BLaER1 treated with 17β-estradiol and CSF1 and Interleukin-3, amounts not matched to agents 10 nM and 100 nM (cell line): ENCODE results near the gene PCDHGC5.
A peak's percentile ranks its signal among the peaks of the same experiment; 100 is the strongest.

Source experiments
- H3K27ac ChIP-seq, 11 experiments: shearing (Covaris generic); formaldehyde crosslinking; 2 replicates each; pipeline ENCODE4 v1.8.1; 2022
- H3K27me3 ChIP-seq, 11 experiments: shearing (Covaris generic); formaldehyde crosslinking; 2 replicates each; pipeline ENCODE4 v1.8.1; 2022
- H3K36me3 ChIP-seq, 11 experiments: shearing (Covaris generic); formaldehyde crosslinking; 2 replicates each; pipeline ENCODE4 v1.8.1; 2022
- H3K4me1 ChIP-seq, 10 experiments: shearing (Covaris generic); formaldehyde crosslinking; 2 replicates each; pipeline ENCODE4 v1.8.1; 2022
- H3K4me2 ChIP-seq, 11 experiments: shearing (Covaris generic); formaldehyde crosslinking; 2 replicates each; pipeline ENCODE4 v1.8.1; 2022
- H3K4me3 ChIP-seq, 10 experiments: shearing (Covaris generic); formaldehyde crosslinking; 2 replicates each; pipeline ENCODE4 v1.8.1; 2022
- H3K9ac ChIP-seq, 11 experiments: shearing (Covaris generic); formaldehyde crosslinking; 2 replicates each; pipeline ENCODE4 v1.8.1; 2022
- H3K9me3 ChIP-seq, 11 experiments: shearing (Covaris generic); formaldehyde crosslinking; replicated peaks in 1 of 11; 2 replicates each; pipeline ENCODE4 v1.8.1; 2022
- H4K20me1 ChIP-seq, 11 experiments: shearing (Covaris generic); formaldehyde crosslinking; 2 replicates each; pipeline ENCODE4 v1.8.1; 2022
- Cebpa-rat ChIP-seq, 11 experiments: shearing (Covaris generic); IDR thresholded peaks; 2 replicates each; pipeline ENCODE4 v1.8.1; 2022

Gene PCDHGC5

DNA sequence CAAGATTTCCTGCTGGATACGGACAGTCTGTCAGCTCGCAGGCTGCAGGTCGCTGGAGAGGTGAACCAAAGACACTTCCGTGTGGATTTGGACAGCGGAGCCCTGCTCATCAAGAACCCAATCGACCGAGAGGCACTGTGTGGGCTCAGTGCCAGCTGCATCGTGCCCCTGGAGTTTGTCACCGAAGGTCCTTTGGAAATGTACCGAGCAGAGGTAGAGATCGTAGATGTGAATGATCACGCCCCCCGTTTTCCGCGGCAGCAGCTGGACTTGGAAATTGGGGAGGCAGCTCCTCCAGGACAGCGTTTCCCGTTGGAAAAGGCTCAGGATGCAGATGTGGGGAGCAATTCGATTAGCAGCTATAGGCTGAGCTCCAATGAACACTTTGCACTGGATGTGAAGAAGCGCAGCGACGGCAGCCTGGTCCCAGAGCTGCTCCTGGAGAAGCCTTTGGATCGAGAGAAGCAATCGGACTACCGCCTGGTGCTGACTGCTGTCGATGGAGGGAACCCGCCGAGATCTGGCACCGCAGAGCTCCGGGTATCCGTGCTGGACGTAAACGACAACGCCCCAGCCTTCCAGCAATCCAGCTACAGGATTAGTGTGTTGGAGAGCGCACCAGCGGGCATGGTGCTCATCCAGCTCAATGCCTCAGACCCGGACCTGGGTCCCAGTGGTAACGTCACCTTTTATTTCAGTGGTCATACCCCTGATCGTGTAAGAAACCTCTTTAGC lies 3.4 kb upstream of the PCDHGC5 start:
- H3K27ac ChIP-seq: peak overlapping the region in 7 of 11 experiments; percentile 16 to 65 (median 44); a peak in 11 of 22 replicates
- TF ChIP-seq Cebpa-rat (IDR thresholded peaks at IDR 0.05): no peak
- peak overlapping the region; percentile 39 to 76 (median 66); a peak in 20 of 22 replicates for H3K9ac ChIP-seq
- H3K36me3 ChIP-seq: peaks cover 13 to 91% (median 53%) of the 10 kb centered on the region in 11 experiments
- H3K27me3 ChIP-seq: no peaks in the 10 kb centered on the region
- peak overlapping the region; percentile 46 to 66 (median 57) for H3K4me3 ChIP-seq
- peaks cover 0 to 14% (median 0%) of the 10 kb centered on the region in 11 experiments; a peak in 4 of 22 replicates for H3K9me3 ChIP-seq
- H3K4me1 ChIP-seq: peaks cover 87 to 100% (median 96%) of the 10 kb centered on the region in 10 experiments
- peaks cover 5 to 100% (median 87%) of the 10 kb centered on the region in 11 experiments; a peak in 17 of 22 replicates for H4K20me1 ChIP-seq
- peak overlapping the region; percentile 93 to 99 (median 97) for H3K4me2 ChIP-seq

DNA sequence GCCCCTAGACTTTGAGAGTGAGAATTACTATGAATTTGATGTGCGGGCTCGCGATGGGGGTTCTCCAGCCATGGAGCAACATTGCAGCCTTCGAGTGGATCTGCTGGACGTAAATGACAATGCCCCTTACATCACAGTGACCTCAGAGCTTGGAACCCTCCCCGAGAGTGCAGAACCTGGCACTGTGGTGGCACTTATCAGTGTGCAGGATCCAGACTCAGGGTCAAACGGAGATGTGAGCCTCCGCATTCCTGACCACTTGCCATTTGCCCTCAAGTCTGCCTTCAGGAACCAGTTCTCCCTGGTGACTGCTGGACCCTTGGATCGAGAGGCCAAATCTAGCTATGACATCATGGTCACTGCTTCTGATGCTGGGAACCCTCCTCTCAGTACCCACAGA lies 2.8 kb upstream of the PCDHGC5 start:
- no peaks in the 10 kb centered on the region for H3K27me3 ChIP-seq
- no peak overlapping the region for H3K27ac ChIP-seq
- H3K9me3 ChIP-seq: peaks cover 0 to 14% (median 0%) of the 10 kb centered on the region in 11 experiments; a peak in 4 of 22 replicates
- no peak for TF ChIP-seq Cebpa-rat (IDR thresholded peaks at IDR 0.05)
- H3K4me1 ChIP-seq: peaks cover 87 to 100% (median 96%) of the 10 kb centered on the region in 10 experiments
- peaks cover 5 to 99% (median 87%) of the 10 kb centered on the region in 11 experiments; a peak in 17 of 22 replicates for H4K20me1 ChIP-seq
- peak overlapping the region in 4 of 10 experiments; percentile 56 to 66 (median 62); a peak in 4 of 20 replicates for H3K4me3 ChIP-seq
- H3K9ac ChIP-seq: no peak overlapping the region
- peak overlapping the region; percentile 93 to 99 (median 97); a peak in 21 of 22 replicates for H3K4me2 ChIP-seq
- peaks cover 13 to 91% (median 58%) of the 10 kb centered on the region in 11 experiments for H3K36me3 ChIP-seq

DNA sequence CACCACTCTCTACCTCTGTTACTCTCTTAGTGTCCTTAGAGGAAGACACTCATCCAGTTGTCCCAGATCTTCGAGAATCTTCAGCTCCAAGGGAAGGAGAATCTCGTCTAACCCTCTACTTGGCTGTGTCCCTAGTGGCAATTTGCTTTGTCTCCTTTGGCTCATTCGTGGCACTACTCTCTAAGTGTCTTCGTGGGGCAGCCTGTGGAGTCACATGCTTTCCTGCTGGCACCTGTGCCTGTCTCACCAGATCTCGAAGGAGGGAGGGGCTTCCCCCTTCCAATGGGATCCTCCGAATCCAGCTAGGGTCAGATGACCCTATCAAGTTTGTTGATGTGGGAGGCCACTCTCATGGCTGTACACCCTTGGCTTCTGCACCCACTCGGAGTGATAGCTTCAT lies 1.8 kb upstream of the PCDHGC5 start:
- Histone ChIP-seq H3K36me3 (peaks cover 13 to 90% (median 53%) of the 10 kb centered on the region in 11 experiments), H3K4me2 (peak overlapping the region; percentile 93 to 99 (median 97); a peak in 21 of 22 replicates), H3K9ac (no peak overlapping the region), H3K27me3 (no peaks in the 10 kb centered on the region), H4K20me1 (peaks cover 5 to 88% (median 76%) of the 10 kb centered on the region in 11 experiments; a peak in 17 of 22 replicates), H3K4me1 (peaks cover 91 to 100% (median 97%) of the 10 kb centered on the region in 10 experiments), H3K4me3 (peak overlapping the region in 1 of 10 experiments; percentile 9; a peak in 1 of 20 replicates), H3K9me3 (peaks cover 0 to 14% (median 0%) of the 10 kb centered on the region in 11 experiments; a peak in 4 of 22 replicates), H3K27ac (no peak overlapping the region)
- no peak for TF ChIP-seq Cebpa-rat (IDR thresholded peaks at IDR 0.05)

DNA sequence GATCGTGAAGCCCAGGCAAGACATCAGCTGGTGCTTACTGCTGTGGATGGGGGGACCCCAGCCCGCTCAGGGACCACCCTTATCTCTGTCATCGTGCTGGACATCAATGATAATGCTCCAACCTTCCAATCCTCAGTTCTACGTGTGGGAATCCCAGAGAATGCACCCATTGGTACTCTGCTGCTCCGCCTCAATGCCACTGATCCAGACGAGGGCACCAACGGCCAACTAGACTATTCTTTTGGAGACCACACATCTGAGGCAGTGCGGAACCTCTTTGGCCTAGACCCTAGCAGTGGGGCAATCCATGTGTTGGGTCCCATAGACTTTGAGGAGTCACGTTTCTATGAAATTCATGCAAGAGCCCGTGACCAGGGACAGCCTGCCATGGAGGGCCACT lies 960 bp downstream of the PCDHGC5 start:
- peaks cover 0 to 14% (median 0%) of the 10 kb centered on the region in 11 experiments; a peak in 4 of 22 replicates for H3K9me3 ChIP-seq
- peaks cover 98 to 100% (median 100%) of the 10 kb centered on the region in 10 experiments for H3K4me1 ChIP-seq
- H3K27me3 ChIP-seq: no peaks in the 10 kb centered on the region
- peak overlapping the region in 3 of 11 experiments; percentile 1 to 9 (median 2); a peak in 1 of 22 replicates for H3K27ac ChIP-seq
- peaks cover 4 to 63% (median 50%) of the 10 kb centered on the region in 11 experiments; a peak in 17 of 22 replicates for H4K20me1 ChIP-seq
- H3K4me3 ChIP-seq: peak overlapping the region in 4 of 10 experiments; percentile 63 to 77 (median 66); a peak in 7 of 20 replicates
- peak overlapping the region; percentile 93 to 99 (median 97) for H3K4me2 ChIP-seq
- peak overlapping the region in 3 of 11 experiments; percentile 17 to 88 (median 37); a peak in 4 of 22 replicates for H3K9ac ChIP-seq
- no peak for TF ChIP-seq Cebpa-rat (IDR thresholded peaks at IDR 0.05)
- peaks cover 13 to 73% (median 53%) of the 10 kb centered on the region in 11 experiments for H3K36me3 ChIP-seq

DNA sequence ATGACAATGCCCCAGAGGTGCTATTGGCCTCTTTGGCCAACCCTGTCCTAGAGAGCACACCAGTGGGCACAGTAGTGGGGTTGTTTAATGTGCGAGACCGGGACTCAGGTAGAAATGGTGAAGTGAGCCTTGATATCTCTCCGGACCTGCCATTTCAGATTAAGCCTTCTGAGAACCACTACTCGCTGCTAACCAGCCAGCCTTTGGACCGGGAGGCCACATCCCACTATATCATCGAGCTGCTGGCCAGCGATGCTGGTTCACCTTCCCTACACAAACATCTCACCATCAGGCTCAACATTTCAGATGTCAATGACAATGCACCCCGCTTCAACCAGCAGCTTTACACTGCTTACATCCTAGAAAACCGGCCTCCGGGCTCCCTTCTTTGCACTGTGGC lies 1.4 kb downstream of the PCDHGC5 start:
- TF ChIP-seq Cebpa-rat (IDR thresholded peaks at IDR 0.05): no peak
- H4K20me1 ChIP-seq: peaks cover 3 to 59% (median 46%) of the 10 kb centered on the region in 11 experiments; a peak in 17 of 22 replicates
- H3K4me1 ChIP-seq: peaks cover 98 to 100% (median 100%) of the 10 kb centered on the region in 10 experiments
- peaks cover 13 to 68% (median 51%) of the 10 kb centered on the region in 11 experiments for H3K36me3 ChIP-seq
- H3K27ac ChIP-seq: peak overlapping the region in 2 of 11 experiments; percentile 91 to 94; a peak in 2 of 22 replicates
- H3K9ac ChIP-seq: peak overlapping the region in 3 of 11 experiments; percentile 86 to 88 (median 88); a peak in 5 of 22 replicates
- peak overlapping the region; percentile 93 to 99 (median 97) for H3K4me2 ChIP-seq
- no peaks in the 10 kb centered on the region for H3K27me3 ChIP-seq
- peaks cover 0 to 14% (median 0%) of the 10 kb centered on the region in 11 experiments; a peak in 4 of 22 replicates for H3K9me3 ChIP-seq
- peak overlapping the region in 6 of 10 experiments; percentile 62 to 77 (median 64); a peak in 9 of 20 replicates for H3K4me3 ChIP-seq

DNA sequence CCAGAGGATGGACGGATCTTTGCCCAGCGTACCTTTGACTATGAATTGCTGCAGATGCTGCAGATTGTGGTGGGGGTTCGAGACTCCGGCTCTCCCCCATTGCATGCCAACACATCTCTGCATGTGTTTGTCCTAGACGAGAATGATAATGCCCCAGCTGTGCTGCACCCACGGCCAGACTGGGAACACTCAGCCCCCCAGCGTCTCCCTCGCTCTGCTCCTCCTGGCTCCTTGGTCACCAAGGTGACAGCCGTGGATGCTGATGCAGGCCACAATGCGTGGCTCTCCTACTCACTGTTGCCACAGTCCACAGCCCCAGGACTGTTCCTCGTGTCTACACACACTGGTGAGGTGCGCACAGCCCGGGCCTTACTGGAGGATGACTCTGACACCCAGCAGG lies 1.9 kb downstream of the PCDHGC5 start:
- Histone ChIP-seq H3K4me2 (peak overlapping the region; percentile 93 to 99 (median 97)), H3K9ac (peak overlapping the region in 10 of 11 experiments; percentile 82 to 90 (median 86); a peak in 20 of 22 replicates), H3K4me3 (peak overlapping the region; percentile 52 to 77 (median 62); a peak in 18 of 20 replicates), H3K27ac (peak overlapping the region in 9 of 11 experiments; percentile 88 to 97 (median 94); a peak in 18 of 22 replicates), H3K27me3 (no peaks in the 10 kb centered on the region), H3K4me1 (peaks cover 98 to 100% (median 100%) of the 10 kb centered on the region in 10 experiments), H4K20me1 (peaks cover 0 to 54% (median 41%) of the 10 kb centered on the region in 11 experiments; a peak in 17 of 22 replicates), H3K36me3 (peaks cover 12 to 63% (median 46%) of the 10 kb centered on the region in 11 experiments), H3K9me3 (peaks cover 0 to 14% (median 0%) of the 10 kb centered on the region in 11 experiments; a peak in 4 of 22 replicates)
- no peak for TF ChIP-seq Cebpa-rat (IDR thresholded peaks at IDR 0.05)

DNA sequence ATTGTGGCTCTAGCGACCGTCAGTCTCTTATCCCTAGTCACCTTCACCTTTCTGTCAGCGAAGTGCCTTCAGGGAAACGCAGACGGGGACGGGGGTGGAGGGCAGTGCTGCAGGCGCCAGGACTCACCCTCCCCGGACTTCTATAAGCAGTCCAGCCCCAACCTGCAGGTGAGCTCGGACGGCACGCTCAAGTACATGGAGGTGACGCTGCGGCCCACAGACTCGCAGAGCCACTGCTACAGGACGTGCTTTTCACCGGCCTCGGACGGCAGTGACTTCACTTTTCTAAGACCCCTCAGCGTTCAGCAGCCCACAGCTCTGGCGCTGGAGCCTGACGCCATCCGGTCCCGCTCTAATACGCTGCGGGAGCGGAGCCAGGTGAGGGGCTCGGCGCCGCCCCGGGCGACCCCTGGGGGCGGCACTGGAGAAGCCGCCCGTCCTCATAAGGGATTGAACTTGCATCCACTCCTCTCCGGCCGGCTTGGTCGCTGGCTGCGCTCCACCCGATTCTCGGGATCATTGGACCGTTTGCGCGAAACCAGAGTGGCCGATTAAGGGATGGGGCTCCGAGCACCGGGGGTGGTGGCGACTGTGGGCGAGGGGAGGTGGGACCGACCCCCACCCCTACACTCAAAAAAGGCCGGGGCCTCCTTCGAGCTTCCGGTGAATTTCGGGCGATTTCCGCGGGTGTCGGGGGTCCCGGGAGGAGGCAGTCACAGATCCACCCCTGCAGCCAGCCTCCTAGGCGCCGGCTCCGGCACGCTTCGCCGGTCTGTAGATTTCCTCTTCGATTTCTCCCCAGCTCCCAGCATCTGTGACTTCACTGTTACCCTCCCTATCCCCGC lies 2.7 kb downstream of the PCDHGC5 start:
- Histone ChIP-seq H3K27ac (peak overlapping the region in 10 of 11 experiments; percentile 81 to 97 (median 93); a peak in 21 of 22 replicates), H3K4me1 (peaks cover 98 to 100% (median 100%) of the 10 kb centered on the region in 10 experiments), H4K20me1 (peaks cover 0 to 46% (median 33%) of the 10 kb centered on the region in 11 experiments; a peak in 14 of 22 replicates), H3K9ac (peak overlapping the region; percentile 80 to 90 (median 86)), H3K27me3 (no peaks in the 10 kb centered on the region), H3K9me3 (peaks cover 0 to 7% (median 0%) of the 10 kb centered on the region in 11 experiments; a peak in 3 of 22 replicates), H3K4me3 (peak overlapping the region; percentile 52 to 77 (median 62)), H3K36me3 (peaks cover 4 to 62% (median 43%) of the 10 kb centered on the region in 11 experiments; a peak in 21 of 22 replicates), H3K4me2 (peak overlapping the region; percentile 93 to 99 (median 97))
- no peak for TF ChIP-seq Cebpa-rat (IDR thresholded peaks at IDR 0.05)
